ENCODE data around the gene IFT122. TPM values are rescaled to one million over a fixed set of nuclear protein-coding genes. Genes with fewer than 3 reads are reported as not detected.

The IFT122 gene
- total and polyA plus RNA-seq, 4 donors, result 26.5 to 44.0 (median 36.7) TPM

GRCh38 chr3:129569856-129570255 is 129.8 kb downstream of the IFT122 start:
- Histone ChIP-seq H3K36me3 (ENCODE audit: control insufficient read depth, insufficient read depth, low read length) (peaks cover 48% of the 10 kb centered on the region), H3K27ac (ENCODE audit: low read depth, low read length) (no peak overlapping the region)
- 100% methylated on average over 1 of the region's 7 CpGs for whole genome bisulfite sequencing (ENCODE audit: insufficient coverage)

More at GRCh38 chr3:129569856-129570255, 129.8 kb downstream of the IFT122 start:
- peaks cover 12% of the 10 kb centered on the region for H3K4me1 ChIP-seq (ENCODE audit: control insufficient read depth, insufficient read depth, low read length)
- no peaks in the 10 kb centered on the region for H3K9me3 ChIP-seq (ENCODE audit: control insufficient read depth, insufficient read depth, low read length)
- no peak for DNase-seq (ENCODE audit: low read depth in 4 of 6, low spot score in 6 of 6)
- H3K4me3 ChIP-seq (ENCODE audit: low read depth, low read length), result no peak overlapping the region
- H3K27me3 ChIP-seq (ENCODE audit: control insufficient read depth, insufficient read depth, low read length), result no peaks in the 10 kb centered on the region

Small RNA genes lying within 50 kb of the gene (small RNA-seq; reads per million reads assigned to genes)
- 7.1 reads per million, percentile 95 among the genes with 10 or more reads in this experiment for gene SNORA7B (ENCODE audit: low replicate concordance)

Other genes starting within 250 kb of the IFT122 start
- gene COPG1, start 190.6 kb upstream of the IFT122 start, total RNA-seq, result 100 to 1,000 TPM; 117 to 156 TPM
- 100 to 1,000 TPM; 126 to 135 TPM for gene COPG1, start 190.6 kb upstream of the IFT122 start, polyA plus RNA-seq (ENCODE audit: insufficient read length in 2 of 2)
- gene HMCES, start 161.4 kb upstream of the IFT122 start, total RNA-seq, result 10 to 100 TPM; 23.6 to 26.5 TPM
- 10 to 100 TPM; 45.2 to 52.7 TPM for gene HMCES, start 161.4 kb upstream of the IFT122 start, polyA plus RNA-seq (ENCODE audit: insufficient read length in 2 of 2)
- 1 to 10 TPM in 1 of 2 donors, under 1 TPM in 1; 0.50 to 4.9 TPM for gene EFCAB12, start 11.6 kb upstream of the IFT122 start, total RNA-seq
- 1 to 10 TPM; 6.8 to 7.9 TPM for gene EFCAB12, start 11.6 kb upstream of the IFT122 start, polyA plus RNA-seq (ENCODE audit: insufficient read length in 2 of 2)
- 10 to 100 TPM; 25.1 to 35.2 TPM for gene MBD4, start 276 bp upstream of the IFT122 start, total RNA-seq
- gene MBD4, start 276 bp upstream of the IFT122 start, polyA plus RNA-seq (ENCODE audit: insufficient read length in 2 of 2), result 10 to 100 TPM; 30.4 to 32.1 TPM
- gene RHO, start 88.4 kb downstream of the IFT122 start, total RNA-seq, result under 1 TPM in 1 of 2 donors, not detected in 1; 0.06 TPM
- not detected for gene RHO, start 88.4 kb downstream of the IFT122 start, polyA plus RNA-seq (ENCODE audit: insufficient read length in 2 of 2)
- not detected for gene H1-8, start 103.0 kb downstream of the IFT122 start, total RNA-seq
- not detected for gene H1-8, start 103.0 kb downstream of the IFT122 start, polyA plus RNA-seq (ENCODE audit: insufficient read length in 2 of 2)
- gene PLXND1, start 166.5 kb downstream of the IFT122 start, total RNA-seq, result 100 to 1,000 TPM in 1 of 2 donors, 10 to 100 TPM in 1; 59.0 to 110 TPM
- gene PLXND1, start 166.5 kb downstream of the IFT122 start, polyA plus RNA-seq (ENCODE audit: insufficient read length in 2 of 2), result 10 to 100 TPM; 61.7 to 70.2 TPM